OCI-LY1 (cell line): ENCODE results near the gene PODXL2.

Experiments
- EZH2 ChIP-seq: fragments of 200-600 bp; sonication (generic), shearing (Covaris generic); IDR thresholded peaks from 2 replicates; pipeline ENCODE4 v1.8.0; 2017; ENCODE audit warnings: borderline replicate concordance, mixed run types, mild to moderate bottlenecking, antibody characterized with exemption, low read length, moderate library complexity, mixed read lengths
- TF ChIP-seq, protein P1 (sequence below): fragments of 200-600 bp; sonication (generic), shearing (Covaris generic); IDR thresholded peaks from 2 replicates; pipeline ENCODE4 v1.5.1; 2017; ENCODE audit warnings: mild to moderate bottlenecking, antibody characterized with exemption, low read length, moderate library complexity, mixed read lengths

DNA sequence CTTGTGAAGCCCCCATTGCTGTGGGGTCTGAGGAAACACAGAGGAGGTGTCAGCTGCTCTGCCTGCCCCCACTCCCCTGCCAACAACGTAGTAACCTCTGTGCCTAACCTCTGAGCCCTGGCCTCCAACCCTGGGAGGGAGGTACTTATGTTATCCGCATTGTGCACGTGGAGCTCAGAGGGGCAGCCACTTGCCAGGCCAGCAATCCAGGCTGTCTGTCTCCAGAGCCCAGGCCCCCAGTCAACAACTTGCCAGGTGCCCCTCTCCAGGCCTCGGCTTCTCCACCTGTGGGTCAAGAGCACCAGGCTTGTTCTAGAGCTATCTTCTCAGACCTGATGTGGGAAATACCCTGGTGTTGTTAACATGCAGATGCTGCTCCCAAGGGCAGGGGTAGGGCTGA, 41.1 kb upstream of the PODXL2 start:
- TF ChIP-seq, protein P1, sequence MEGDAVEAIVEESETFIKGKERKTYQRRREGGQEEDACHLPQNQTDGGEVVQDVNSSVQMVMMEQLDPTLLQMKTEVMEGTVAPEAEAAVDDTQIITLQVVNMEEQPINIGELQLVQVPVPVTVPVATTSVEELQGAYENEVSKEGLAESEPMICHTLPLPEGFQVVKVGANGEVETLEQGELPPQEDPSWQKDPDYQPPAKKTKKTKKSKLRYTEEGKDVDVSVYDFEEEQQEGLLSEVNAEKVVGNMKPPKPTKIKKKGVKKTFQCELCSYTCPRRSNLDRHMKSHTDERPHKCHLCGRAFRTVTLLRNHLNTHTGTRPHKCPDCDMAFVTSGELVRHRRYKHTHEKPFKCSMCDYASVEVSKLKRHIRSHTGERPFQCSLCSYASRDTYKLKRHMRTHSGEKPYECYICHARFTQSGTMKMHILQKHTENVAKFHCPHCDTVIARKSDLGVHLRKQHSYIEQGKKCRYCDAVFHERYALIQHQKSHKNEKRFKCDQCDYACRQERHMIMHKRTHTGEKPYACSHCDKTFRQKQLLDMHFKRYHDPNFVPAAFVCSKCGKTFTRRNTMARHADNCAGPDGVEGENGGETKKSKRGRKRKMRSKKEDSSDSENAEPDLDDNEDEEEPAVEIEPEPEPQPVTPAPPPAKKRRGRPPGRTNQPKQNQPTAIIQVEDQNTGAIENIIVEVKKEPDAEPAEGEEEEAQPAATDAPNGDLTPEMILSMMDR, result no peak
- no peak for TF ChIP-seq EZH2
